Measurements from ENCODE around the gene PNRC2.

GRCh38 chr1:23910144-23910543 is 49.5 kb upstream of the PNRC2 start:
- TF ChIP-seq CTCF (IDR thresholded peaks at IDR 0.05) (no peak), E2F4 (CRISPR knock-in tag; IDR thresholded peaks at IDR 0.05; ENCODE audit: borderline replicate concordance, low read depth) (no peak), CDX4 (CRISPR knock-in tag; IDR thresholded peaks at IDR 0.05; ENCODE audit: borderline replicate concordance) (no peak), SMAD3 (CRISPR knock-in tag; IDR thresholded peaks at IDR 0.05; ENCODE audit: borderline replicate concordance) (no peak), MAX (CRISPR knock-in tag; IDR thresholded peaks at IDR 0.05) (no peak), MLX (CRISPR knock-in tag; IDR thresholded peaks at IDR 0.05) (no peak), TCF7 (CRISPR knock-in tag; IDR thresholded peaks at IDR 0.05; ENCODE audit: low read depth) (no peak), FOXJ3 (CRISPR knock-in tag; IDR thresholded peaks at IDR 0.05; ENCODE audit: borderline replicate concordance) (no peak), USF2 (CRISPR knock-in tag; IDR thresholded peaks at IDR 0.05) (no peak), IRF1 (CRISPR knock-in tag; IDR thresholded peaks at IDR 0.05) (no peak)
